Measurements from ENCODE around the gene COL25A1.

COL25A1 gene

DNA sequence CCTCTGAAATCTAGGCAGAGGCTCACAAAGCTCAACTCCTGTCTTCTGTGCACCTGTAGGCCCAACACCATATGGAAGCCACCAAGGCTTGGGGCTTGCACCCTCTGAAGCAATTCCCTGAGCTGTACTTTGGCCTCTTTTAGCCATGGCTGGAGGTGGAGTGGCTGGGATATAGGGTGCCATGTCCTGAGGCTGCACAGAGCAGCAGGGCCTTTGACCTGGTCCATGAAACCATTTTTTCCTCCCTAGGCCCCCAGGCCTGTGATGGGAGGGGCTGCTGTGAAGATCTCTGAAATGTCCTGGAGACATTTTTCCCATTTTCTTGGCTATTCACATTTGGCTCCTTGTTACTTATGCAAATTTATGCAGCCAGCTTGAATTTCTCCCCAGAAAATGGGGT, 20.9 kb upstream of the COL25A1 start:
- TF ChIP-seq, protein P1, sequence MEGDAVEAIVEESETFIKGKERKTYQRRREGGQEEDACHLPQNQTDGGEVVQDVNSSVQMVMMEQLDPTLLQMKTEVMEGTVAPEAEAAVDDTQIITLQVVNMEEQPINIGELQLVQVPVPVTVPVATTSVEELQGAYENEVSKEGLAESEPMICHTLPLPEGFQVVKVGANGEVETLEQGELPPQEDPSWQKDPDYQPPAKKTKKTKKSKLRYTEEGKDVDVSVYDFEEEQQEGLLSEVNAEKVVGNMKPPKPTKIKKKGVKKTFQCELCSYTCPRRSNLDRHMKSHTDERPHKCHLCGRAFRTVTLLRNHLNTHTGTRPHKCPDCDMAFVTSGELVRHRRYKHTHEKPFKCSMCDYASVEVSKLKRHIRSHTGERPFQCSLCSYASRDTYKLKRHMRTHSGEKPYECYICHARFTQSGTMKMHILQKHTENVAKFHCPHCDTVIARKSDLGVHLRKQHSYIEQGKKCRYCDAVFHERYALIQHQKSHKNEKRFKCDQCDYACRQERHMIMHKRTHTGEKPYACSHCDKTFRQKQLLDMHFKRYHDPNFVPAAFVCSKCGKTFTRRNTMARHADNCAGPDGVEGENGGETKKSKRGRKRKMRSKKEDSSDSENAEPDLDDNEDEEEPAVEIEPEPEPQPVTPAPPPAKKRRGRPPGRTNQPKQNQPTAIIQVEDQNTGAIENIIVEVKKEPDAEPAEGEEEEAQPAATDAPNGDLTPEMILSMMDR (IDR thresholded peaks at IDR 0.05; ENCODE audit: extremely low read depth, missing control alignments), result no peak
- no peak for DNase-seq (ENCODE audit: low spot score)

DNA sequence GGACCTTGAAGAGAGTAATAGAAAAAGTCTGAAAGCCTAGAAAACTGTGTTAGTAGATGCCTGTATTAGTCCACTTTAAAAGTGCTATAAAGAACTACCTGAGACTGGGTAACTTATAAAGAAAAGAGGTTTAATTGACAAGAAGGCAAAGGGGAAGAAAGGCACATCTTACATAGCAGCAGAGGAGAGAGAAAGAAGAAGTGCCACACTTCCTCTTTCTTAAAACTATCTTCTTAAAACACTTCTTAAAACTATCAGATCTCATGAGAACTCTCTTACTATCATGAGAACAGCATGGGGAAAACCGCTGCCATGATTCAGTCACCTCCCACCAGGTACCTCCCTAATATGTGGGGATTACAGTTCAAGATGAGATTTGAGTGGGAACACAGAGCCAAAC, 18.8 kb upstream of the COL25A1 start:
- TF ChIP-seq, protein P1 (IDR thresholded peaks at IDR 0.05; ENCODE audit: extremely low read depth, missing control alignments), result no peak
- DNase-seq (ENCODE audit: low spot score), result no peak

DNA sequence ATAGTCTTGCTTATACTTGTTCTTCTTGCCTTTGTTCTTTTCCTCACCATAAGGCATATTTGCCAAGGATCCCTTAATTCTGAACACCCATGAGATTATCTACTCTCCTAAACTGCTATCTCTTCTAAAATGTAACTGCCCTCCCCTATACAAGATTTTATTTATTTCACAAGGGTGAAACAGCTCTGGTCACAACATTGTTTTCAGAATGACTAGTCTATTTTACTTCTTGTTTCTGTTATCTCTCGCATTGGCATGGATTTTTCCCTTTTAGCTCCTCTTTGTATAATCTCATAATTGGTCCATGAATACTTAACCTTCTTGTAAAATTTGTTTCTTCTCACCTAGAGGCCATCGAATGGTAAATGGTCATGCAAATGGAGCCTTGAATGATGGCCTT, 17.2 kb upstream of the COL25A1 start:
- TF ChIP-seq, protein P1 (IDR thresholded peaks at IDR 0.05; ENCODE audit: extremely low read depth, missing control alignments), result no peak
- no peak for DNase-seq (ENCODE audit: low spot score)

DNA sequence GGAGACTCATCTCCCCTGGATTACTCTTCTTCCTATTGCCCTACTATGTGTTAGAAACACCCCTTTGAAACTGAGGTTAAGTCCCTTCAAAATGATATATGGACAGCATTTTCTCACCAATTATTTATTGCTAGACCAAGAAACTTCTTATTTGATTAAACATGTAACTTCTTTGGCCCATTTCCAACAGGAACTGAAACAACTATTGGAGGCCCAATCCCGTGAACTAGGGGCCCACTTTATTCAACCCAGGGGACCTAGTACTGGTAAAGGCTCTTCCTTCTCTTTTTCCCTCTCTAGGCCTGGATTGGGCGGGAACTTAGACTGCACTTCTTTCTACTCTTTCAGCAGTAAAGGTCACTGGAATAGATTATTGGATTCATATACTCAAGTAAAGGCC, 16.7 kb upstream of the COL25A1 start:
- TF ChIP-seq, protein P1 (IDR thresholded peaks at IDR 0.05; ENCODE audit: extremely low read depth, missing control alignments), result no peak

DNA sequence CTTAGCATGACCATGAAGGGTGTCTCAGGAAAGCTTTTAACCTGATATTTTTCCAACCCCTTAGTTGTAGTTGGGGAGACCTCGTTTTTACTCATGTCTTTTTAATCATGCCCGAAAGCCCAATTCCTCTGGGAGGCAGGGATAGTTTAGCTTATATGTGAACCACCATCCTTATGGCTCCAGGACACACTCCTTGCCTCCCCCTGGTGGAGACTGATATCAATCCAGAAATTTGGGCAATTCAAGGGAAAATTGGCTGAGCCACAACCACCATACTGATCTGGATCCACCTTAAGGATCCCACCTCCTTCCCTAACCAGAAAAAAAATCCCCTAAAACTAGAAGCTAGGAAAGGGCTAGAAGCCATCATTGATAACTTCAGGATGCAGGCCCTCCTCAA, 13.4 kb upstream of the COL25A1 start:
- no peak for DNase-seq (ENCODE audit: low spot score)
- TF ChIP-seq, protein P1 (IDR thresholded peaks at IDR 0.05; ENCODE audit: extremely low read depth, missing control alignments), result no peak

More for the DNA sequence above, 16.7 kb upstream of the COL25A1 start:
- no peak for DNase-seq (ENCODE audit: low spot score)

DNA sequence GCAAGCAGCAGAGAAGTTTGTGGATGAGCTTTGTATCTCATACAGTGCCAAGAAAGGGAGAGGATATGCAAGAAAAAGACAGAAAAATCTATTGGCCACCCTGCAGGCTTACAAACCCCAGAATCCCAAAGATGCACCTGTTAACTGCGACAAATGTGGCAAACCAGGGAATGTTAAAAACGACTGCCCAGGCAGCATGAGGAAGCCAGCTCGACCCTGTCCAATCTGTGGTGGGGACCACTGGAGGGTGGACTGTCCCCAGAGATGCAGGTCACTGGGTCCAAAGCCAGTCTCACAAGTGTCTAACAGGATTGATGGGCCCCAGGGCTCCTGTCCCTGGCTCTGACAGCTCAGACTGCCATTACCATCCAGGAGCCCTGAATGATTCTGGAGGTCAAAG, 12.9 kb upstream of the COL25A1 start:
- TF ChIP-seq, protein P1 (IDR thresholded peaks at IDR 0.05; ENCODE audit: extremely low read depth, missing control alignments), result no peak

DNA sequence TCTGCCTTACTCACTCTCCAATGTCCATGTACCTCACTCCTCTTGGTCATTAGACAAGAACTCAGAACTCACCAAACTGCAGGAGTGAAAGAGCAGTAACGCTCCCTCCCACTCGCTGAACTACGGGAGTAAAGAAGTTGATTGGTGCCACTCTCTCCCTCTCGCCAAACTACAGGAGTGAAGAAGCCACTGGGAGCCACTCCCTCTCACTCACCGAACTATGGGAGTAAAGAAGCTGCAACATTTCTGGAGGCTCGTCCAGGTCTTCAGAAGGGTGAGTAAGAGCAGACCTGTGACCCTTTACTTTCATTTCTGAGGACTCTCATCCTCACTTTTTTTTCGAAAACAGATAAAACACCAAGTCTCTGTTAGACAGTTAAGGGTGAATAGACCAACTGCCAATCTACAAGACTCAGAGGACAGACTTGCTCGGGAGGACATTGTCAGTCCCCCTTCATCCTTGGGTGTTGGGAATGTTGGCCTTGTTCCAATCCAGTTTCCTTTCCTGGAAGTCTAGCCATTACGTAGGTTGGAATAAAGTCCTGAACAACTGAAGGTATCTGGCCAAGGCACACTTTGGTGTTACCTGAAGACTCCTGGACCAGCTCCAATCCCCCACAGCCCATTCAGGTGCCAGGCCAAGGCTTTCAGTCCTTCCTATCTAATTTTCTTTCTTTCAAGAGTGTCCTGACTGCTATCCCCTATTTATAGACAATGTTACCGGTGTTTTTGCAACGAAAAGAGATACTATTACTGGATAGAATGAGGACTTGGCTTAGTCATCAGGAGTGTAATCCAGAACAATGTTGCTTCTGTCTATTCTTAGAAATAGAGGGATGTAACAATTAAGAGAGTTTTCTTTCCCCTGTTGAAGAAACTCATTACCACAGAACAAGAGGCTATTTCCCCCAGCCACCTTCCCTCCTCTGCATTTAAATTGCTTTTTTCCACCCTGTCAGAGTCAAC, 11.0 kb upstream of the COL25A1 start:
- TF ChIP-seq, protein P1 (IDR thresholded peaks at IDR 0.05; ENCODE audit: extremely low read depth, missing control alignments), result no peak
- no peak for DNase-seq (ENCODE audit: low spot score)

More for the DNA sequence above, 12.9 kb upstream of the COL25A1 start:
- DNase-seq (ENCODE audit: low spot score), result no peak
